ENCODE measurements around the gene APOL2. TPM values are rescaled to one million over a fixed set of nuclear protein-coding genes. Genes with fewer than 3 reads are reported as not detected.

The APOL2 gene
- total RNA-seq, 2 donors from 2014 or later, result 35.9 to 84.9 TPM

GRCh38 chr22:36199001-36199551, 40.3 kb downstream of the APOL2 start:
- Histone ChIP-seq H3K27ac (no peak overlapping the region), H3K9me3 (no peaks in the 10 kb centered on the region), H3K4me1 (ENCODE audit: control insufficient read depth in 1 of 2, low read depth in 2 of 2) (peaks cover 0 to 9% of the 10 kb centered on the region in 2 donors), H3K4me3 (no peak overlapping the region), H3K27me3 (replicated peaks; ENCODE audit: insufficient read depth) (no peaks in the 10 kb centered on the region), H3K36me3 (no peaks in the 10 kb centered on the region)
- no peak for TF ChIP-seq CTCF (IDR thresholded peaks at IDR 0.05)
- ATAC-seq (ENCODE audit: insufficient number of reproducible peaks, low FRiP score, low read depth) (no peak), DNase-seq (ENCODE audit: low spot score) (no peak)

- no peak overlapping the region for H3K27ac ChIP-seq
Observed at GRCh38 chr22:36198536-36198935, 40.8 kb downstream of the APOL2 start.

GRCh38 chr22:36197514-36198146, 41.7 kb downstream of the APOL2 start:
- no peaks in the 10 kb centered on the region for H3K27me3 ChIP-seq (replicated peaks; ENCODE audit: insufficient read depth)
- H3K27ac ChIP-seq, result peak overlapping the region in 1 of 2 donors; percentile 10
- H3K4me3 ChIP-seq, result no peak overlapping the region
- H3K9me3 ChIP-seq, result no peaks in the 10 kb centered on the region
- DNase-seq (ENCODE audit: low spot score), result no peak
- no peak for ATAC-seq (ENCODE audit: insufficient number of reproducible peaks, low FRiP score, low read depth)
- H3K4me1 ChIP-seq (ENCODE audit: control insufficient read depth in 1 of 2, low read depth in 2 of 2), result peaks cover 0 to 9% of the 10 kb centered on the region in 2 donors
- H3K36me3 ChIP-seq, result no peaks in the 10 kb centered on the region
- TF ChIP-seq CTCF (IDR thresholded peaks at IDR 0.05), result no peak

More at GRCh38 chr22:36198536-36198935, 40.8 kb downstream of the APOL2 start:
- Histone ChIP-seq H3K9me3 (no peaks in the 10 kb centered on the region), H3K27me3 (replicated peaks; ENCODE audit: insufficient read depth) (no peaks in the 10 kb centered on the region), H3K4me1 (ENCODE audit: control insufficient read depth in 1 of 2, low read depth in 2 of 2) (peaks cover 0 to 9% of the 10 kb centered on the region in 2 donors), H3K4me3 (no peak overlapping the region), H3K36me3 (no peaks in the 10 kb centered on the region)
- DNase-seq (ENCODE audit: low spot score) (no peak), ATAC-seq (ENCODE audit: insufficient number of reproducible peaks, low FRiP score, low read depth) (no peak)
- TF ChIP-seq CTCF (IDR thresholded peaks at IDR 0.05), result no peak

- Histone ChIP-seq H3K36me3 (no peaks in the 10 kb centered on the region), H3K27ac (peak overlapping the region in 1 of 2 donors; percentile 15), H3K9me3 (no peaks in the 10 kb centered on the region), H3K27me3 (replicated peaks; ENCODE audit: insufficient read depth) (no peaks in the 10 kb centered on the region), H3K4me1 (ENCODE audit: control insufficient read depth in 1 of 2, low read depth in 2 of 2) (peaks cover 0 to 8% of the 10 kb centered on the region in 2 donors), H3K4me3 (no peak overlapping the region)
- ATAC-seq (ENCODE audit: insufficient number of reproducible peaks, low FRiP score, low read depth) (no peak), DNase-seq (ENCODE audit: low spot score) (no peak)
- TF ChIP-seq CTCF (IDR thresholded peaks at IDR 0.05), result no peak
Observed at GRCh38 chr22:36197065-36197440, 42.3 kb downstream of the APOL2 start.

GRCh38 chr22:36196254-36197064, 42.9 kb downstream of the APOL2 start:
- no peaks in the 10 kb centered on the region for H3K27me3 ChIP-seq (replicated peaks; ENCODE audit: insufficient read depth)
- ATAC-seq (ENCODE audit: insufficient number of reproducible peaks, low FRiP score, low read depth), result no peak
- H3K4me3 ChIP-seq, result no peak overlapping the region
- H3K36me3 ChIP-seq, result no peaks in the 10 kb centered on the region
- no peak for DNase-seq (ENCODE audit: low spot score)
- peak overlapping the region in 1 of 2 donors; percentile 15 for H3K27ac ChIP-seq
- peaks cover 0 to 2% of the 10 kb centered on the region in 2 donors for H3K4me1 ChIP-seq (ENCODE audit: control insufficient read depth in 1 of 2, low read depth in 2 of 2)
- no peaks in the 10 kb centered on the region for H3K9me3 ChIP-seq
- no peak for TF ChIP-seq CTCF (IDR thresholded peaks at IDR 0.05)
